BLaER1 treated with 17β-estradiol and CSF1 and Interleukin-3, amounts not matched to agents 10 nM and 100 nM (cell line): ENCODE measurements around the gene QRFPR.

Experiments
- H3K27ac ChIP-seq, 11 experiments: shearing (Covaris generic); formaldehyde crosslinking; 2 replicates each; pipeline ENCODE4 v1.8.1; 2022
- H3K27me3 ChIP-seq, 11 experiments: shearing (Covaris generic); formaldehyde crosslinking; 2 replicates each; pipeline ENCODE4 v1.8.1; 2022
- H3K36me3 ChIP-seq, 11 experiments: shearing (Covaris generic); formaldehyde crosslinking; 2 replicates each; pipeline ENCODE4 v1.8.1; 2022
- H3K4me1 ChIP-seq, 10 experiments: shearing (Covaris generic); formaldehyde crosslinking; 2 replicates each; pipeline ENCODE4 v1.8.1; 2022
- H3K4me2 ChIP-seq, 11 experiments: shearing (Covaris generic); formaldehyde crosslinking; 2 replicates each; pipeline ENCODE4 v1.8.1; 2022
- H3K4me3 ChIP-seq, 10 experiments: shearing (Covaris generic); formaldehyde crosslinking; 2 replicates each; pipeline ENCODE4 v1.8.1; 2022
- H3K9ac ChIP-seq, 11 experiments: shearing (Covaris generic); formaldehyde crosslinking; 2 replicates each; pipeline ENCODE4 v1.8.1; 2022
- H3K9me3 ChIP-seq, 11 experiments: shearing (Covaris generic); formaldehyde crosslinking; replicated peaks in 1 of 11; 2 replicates each; pipeline ENCODE4 v1.8.1; 2022
- H4K20me1 ChIP-seq, 11 experiments: shearing (Covaris generic); formaldehyde crosslinking; 2 replicates each; pipeline ENCODE4 v1.8.1; 2022
- Cebpa-rat ChIP-seq, 11 experiments: shearing (Covaris generic); IDR thresholded peaks; 2 replicates each; pipeline ENCODE4 v1.8.1; 2022

The QRFPR gene

GRCh38 chr4:121358473-121358872 is 22.3 kb downstream of the QRFPR start:
- Histone ChIP-seq H4K20me1 (no peaks in the 10 kb centered on the region), H3K27me3 (no peaks in the 10 kb centered on the region), H3K4me3 (no peak overlapping the region), H3K4me1 (peaks cover 0 to 36% (median 5%) of the 10 kb centered on the region in 10 experiments; a peak in 10 of 20 replicates), H3K36me3 (no peaks in the 10 kb centered on the region), H3K4me2 (peak overlapping the region in 6 of 11 experiments; percentile 14 to 56 (median 45); a peak in 8 of 22 replicates), H3K9me3 (peaks cover 0 to 23% (median 7%) of the 10 kb centered on the region in 11 experiments; a peak in 13 of 22 replicates), H3K27ac (peak overlapping the region in 3 of 11 experiments; percentile 26 to 39 (median 28); a peak in 4 of 22 replicates), H3K9ac (no peak overlapping the region; a peak in 1 of 22 replicates)
- TF ChIP-seq Cebpa-rat (IDR thresholded peaks at IDR 0.05) = no peak

DNA sequence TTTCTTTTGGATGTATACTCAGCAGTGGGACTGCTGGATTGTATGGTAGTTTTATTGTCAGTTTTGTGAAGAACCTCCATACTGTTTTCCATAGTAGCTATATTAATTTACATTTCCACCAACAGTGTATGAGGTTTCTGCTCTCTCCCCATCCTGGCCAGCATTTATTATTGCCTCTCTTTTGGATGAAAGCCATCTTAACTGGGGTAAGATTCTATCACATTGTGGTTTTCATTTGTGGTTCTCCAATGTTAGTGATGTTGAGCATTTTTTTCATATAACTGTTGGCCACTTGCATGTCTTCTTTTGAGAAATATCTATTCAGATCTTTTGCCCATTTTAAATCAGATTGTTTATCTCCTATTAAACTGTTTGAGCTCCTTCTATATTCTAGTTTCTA is 27.6 kb downstream of the QRFPR start:
- H3K4me1 ChIP-seq = peaks cover 0 to 5% (median 0%) of the 10 kb centered on the region in 10 experiments; a peak in 5 of 20 replicates
- H3K9me3 ChIP-seq = peaks cover 0 to 17% (median 7%) of the 10 kb centered on the region in 11 experiments; a peak in 12 of 22 replicates
- H3K9ac ChIP-seq = no peak overlapping the region
- H4K20me1 ChIP-seq = no peaks in the 10 kb centered on the region
- no peak overlapping the region for H3K4me3 ChIP-seq
- H3K27ac ChIP-seq = no peak overlapping the region
- no peak overlapping the region for H3K4me2 ChIP-seq
- TF ChIP-seq Cebpa-rat (IDR thresholded peaks at IDR 0.05) = no peak
- no peaks in the 10 kb centered on the region for H3K36me3 ChIP-seq
- H3K27me3 ChIP-seq = no peaks in the 10 kb centered on the region

GRCh38 chr4:121344098-121344497 is 36.7 kb downstream of the QRFPR start:
- no peaks in the 10 kb centered on the region for H3K9me3 ChIP-seq
- TF ChIP-seq Cebpa-rat (IDR thresholded peaks at IDR 0.05) = no peak
- no peaks in the 10 kb centered on the region for H3K27me3 ChIP-seq
- no peak overlapping the region for H3K4me2 ChIP-seq
- H3K36me3 ChIP-seq = no peaks in the 10 kb centered on the region
- no peak overlapping the region for H3K27ac ChIP-seq
- no peaks in the 10 kb centered on the region for H3K4me1 ChIP-seq
- H4K20me1 ChIP-seq = no peaks in the 10 kb centered on the region
- H3K9ac ChIP-seq = no peak overlapping the region
- H3K4me3 ChIP-seq = no peak overlapping the region

GRCh38 chr4:121340247-121340646 is 40.6 kb downstream of the QRFPR start:
- no peak for TF ChIP-seq Cebpa-rat (IDR thresholded peaks at IDR 0.05)
- no peaks in the 10 kb centered on the region for H3K4me1 ChIP-seq
- H4K20me1 ChIP-seq = no peaks in the 10 kb centered on the region
- no peaks in the 10 kb centered on the region for H3K27me3 ChIP-seq
- H3K4me2 ChIP-seq = no peak overlapping the region
- no peak overlapping the region for H3K9ac ChIP-seq
- no peaks in the 10 kb centered on the region for H3K9me3 ChIP-seq
- no peak overlapping the region for H3K27ac ChIP-seq
- no peak overlapping the region for H3K4me3 ChIP-seq
- H3K36me3 ChIP-seq = no peaks in the 10 kb centered on the region

DNA sequence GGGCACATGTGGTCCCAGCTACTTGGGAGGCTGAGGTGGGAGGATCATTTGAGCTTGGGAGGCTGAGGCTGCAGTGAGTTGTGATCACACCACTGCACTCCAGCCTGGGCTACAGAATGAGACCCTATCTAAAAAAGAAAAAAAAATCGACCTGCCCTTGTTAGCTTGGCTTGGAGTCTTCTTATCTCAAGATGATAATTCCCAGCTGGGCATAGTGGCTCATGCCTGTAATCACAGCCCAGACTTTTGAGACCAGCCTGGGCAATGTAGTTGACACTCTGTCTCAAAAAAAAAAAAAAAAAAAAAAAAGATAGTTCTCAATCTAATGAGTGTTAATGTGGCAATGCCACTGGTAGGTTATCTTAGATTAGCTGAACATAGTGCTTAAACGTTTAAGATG is 41.0 kb downstream of the QRFPR start:
- H3K36me3 ChIP-seq = no peaks in the 10 kb centered on the region
- no peak for TF ChIP-seq Cebpa-rat (IDR thresholded peaks at IDR 0.05)
- no peaks in the 10 kb centered on the region for H4K20me1 ChIP-seq
- H3K4me2 ChIP-seq = no peak overlapping the region
- no peaks in the 10 kb centered on the region for H3K9me3 ChIP-seq
- no peak overlapping the region for H3K9ac ChIP-seq
- H3K4me1 ChIP-seq = no peaks in the 10 kb centered on the region; a peak in 1 of 20 replicates
- H3K4me3 ChIP-seq = no peak overlapping the region
- H3K27me3 ChIP-seq = no peaks in the 10 kb centered on the region
- H3K27ac ChIP-seq = no peak overlapping the region

DNA sequence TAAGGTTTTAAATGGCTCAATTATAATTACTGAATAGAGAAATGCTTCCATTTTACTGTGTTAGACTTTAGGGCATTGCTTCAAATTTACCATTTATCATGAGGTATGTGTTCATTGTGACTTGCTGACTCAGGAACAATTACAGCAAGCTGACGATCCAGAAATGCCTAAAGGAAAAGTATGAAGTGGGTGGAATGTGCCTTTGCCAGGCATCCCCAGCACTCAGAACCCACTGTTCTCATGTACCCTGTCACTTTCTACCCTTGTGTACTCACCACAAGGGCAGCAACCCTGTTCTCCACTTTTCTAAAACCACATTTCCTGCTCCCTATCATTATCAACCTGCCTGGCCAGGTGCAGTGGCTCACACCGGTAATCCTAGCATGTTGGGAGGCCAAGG is 41.5 kb downstream of the QRFPR start:
- no peak overlapping the region for H3K4me2 ChIP-seq
- no peaks in the 10 kb centered on the region for H3K36me3 ChIP-seq
- H3K27ac ChIP-seq = no peak overlapping the region
- no peaks in the 10 kb centered on the region for H4K20me1 ChIP-seq
- no peak overlapping the region for H3K9ac ChIP-seq
- peaks cover 0 to 5% (median 0%) of the 10 kb centered on the region in 10 experiments; a peak in 8 of 20 replicates for H3K4me1 ChIP-seq
- TF ChIP-seq Cebpa-rat (IDR thresholded peaks at IDR 0.05) = no peak
- H3K9me3 ChIP-seq = no peaks in the 10 kb centered on the region
- H3K27me3 ChIP-seq = no peaks in the 10 kb centered on the region
- no peak overlapping the region for H3K4me3 ChIP-seq

GRCh38 chr4:121338518-121338917 is 42.3 kb downstream of the QRFPR start:
- no peaks in the 10 kb centered on the region for H4K20me1 ChIP-seq
- no peak overlapping the region for H3K9ac ChIP-seq
- no peak overlapping the region for H3K4me2 ChIP-seq
- no peak overlapping the region for H3K4me3 ChIP-seq
- H3K9me3 ChIP-seq = no peaks in the 10 kb centered on the region
- H3K4me1 ChIP-seq = peaks cover 0 to 11% (median 0%) of the 10 kb centered on the region in 10 experiments; a peak in 8 of 20 replicates
- H3K27ac ChIP-seq = no peak overlapping the region
- no peaks in the 10 kb centered on the region for H3K36me3 ChIP-seq
- no peak for TF ChIP-seq Cebpa-rat (IDR thresholded peaks at IDR 0.05)
- no peaks in the 10 kb centered on the region for H3K27me3 ChIP-seq

- no peaks in the 10 kb centered on the region for H3K27me3 ChIP-seq
- H3K9me3 ChIP-seq = no peaks in the 10 kb centered on the region
- no peak overlapping the region for H3K27ac ChIP-seq
- H3K4me3 ChIP-seq = no peak overlapping the region
- no peak overlapping the region for H3K9ac ChIP-seq
- H3K4me1 ChIP-seq = peaks cover 0 to 11% (median 0%) of the 10 kb centered on the region in 10 experiments; a peak in 8 of 20 replicates
- no peaks in the 10 kb centered on the region for H4K20me1 ChIP-seq
- TF ChIP-seq Cebpa-rat (IDR thresholded peaks at IDR 0.05) = no peak
- no peak overlapping the region for H3K4me2 ChIP-seq
- H3K36me3 ChIP-seq = no peaks in the 10 kb centered on the region
These were observed 44.1 kb downstream of the QRFPR start for GRCh38 chr4:121336706-121337105.

DNA sequence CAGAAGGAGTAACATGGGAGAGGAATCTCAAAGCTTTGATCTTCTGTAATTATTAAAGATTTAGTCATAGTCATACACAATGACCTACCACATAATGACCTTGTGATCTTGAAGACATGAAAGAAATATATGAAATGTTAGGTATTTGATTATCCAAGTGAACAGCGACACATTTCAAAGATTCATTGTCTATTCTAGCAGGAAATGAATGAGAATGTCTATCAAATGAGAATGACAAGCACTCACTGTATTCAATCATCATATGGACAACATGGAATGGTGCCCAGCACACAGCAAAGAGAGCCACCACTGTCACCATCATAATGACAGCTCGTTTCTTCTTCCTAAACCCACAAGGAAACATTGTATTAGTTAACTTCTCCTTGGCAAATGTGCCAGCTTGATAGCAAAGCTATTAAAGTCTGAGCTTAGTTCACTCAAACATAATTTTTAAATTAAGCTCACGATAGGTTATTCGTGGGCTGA is 50.6 kb downstream of the QRFPR start:
- Histone ChIP-seq H3K36me3 (no peaks in the 10 kb centered on the region), H3K4me2 (no peak overlapping the region), H4K20me1 (no peaks in the 10 kb centered on the region), H3K4me3 (no peak overlapping the region), H3K4me1 (peaks cover 0 to 11% (median 0%) of the 10 kb centered on the region in 10 experiments; a peak in 8 of 20 replicates), H3K9me3 (no peaks in the 10 kb centered on the region), H3K9ac (no peak overlapping the region), H3K27me3 (no peaks in the 10 kb centered on the region), H3K27ac (no peak overlapping the region)
- no peak for TF ChIP-seq Cebpa-rat (IDR thresholded peaks at IDR 0.05)

DNA sequence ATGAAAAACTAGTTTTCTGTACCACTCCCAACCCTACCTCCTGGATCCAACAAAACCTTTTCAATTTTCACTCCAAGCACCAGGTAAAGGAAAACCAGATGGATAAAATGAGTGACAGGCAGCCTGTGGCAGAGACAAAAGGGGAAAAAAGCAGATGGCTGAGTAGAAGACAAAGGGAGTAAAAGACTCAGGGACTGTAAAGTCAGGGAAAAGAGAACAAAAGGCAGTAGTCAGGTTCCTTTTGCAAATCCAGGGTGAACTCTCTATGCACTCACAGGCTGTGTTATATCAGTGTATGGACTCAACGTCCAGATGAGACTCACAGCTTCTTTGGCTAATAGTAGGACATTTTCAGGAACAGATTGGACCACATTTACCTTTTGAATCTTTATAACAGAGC is 54.2 kb downstream of the QRFPR start:
- no peaks in the 10 kb centered on the region for H3K36me3 ChIP-seq
- no peak overlapping the region for H3K4me2 ChIP-seq
- no peaks in the 10 kb centered on the region for H3K27me3 ChIP-seq
- no peak overlapping the region for H3K4me3 ChIP-seq
- H3K9me3 ChIP-seq = no peaks in the 10 kb centered on the region
- no peak overlapping the region for H3K27ac ChIP-seq
- no peak overlapping the region for H3K9ac ChIP-seq
- TF ChIP-seq Cebpa-rat (IDR thresholded peaks at IDR 0.05) = no peak
- H3K4me1 ChIP-seq = no peaks in the 10 kb centered on the region
- no peaks in the 10 kb centered on the region for H4K20me1 ChIP-seq
